PC-9 (cell line): ENCODE results near the gene MB21D2. TPM values are rescaled to one million over a fixed set of nuclear protein-coding genes. Genes with fewer than 3 reads are reported as not detected.

Source experiments
- BruUV-seq: library from RNA; stranded (reverse); fragments of 400-500 nt; replicated peaks from 2 replicates; lab custom pipeline; 2021; lab: Mats Ljungman, UMichigan
- CTCF ChIA-PET: fragments of 300-600 bp; sonication (Branson Sonifier 250); formaldehyde crosslinking; loops from one replicate; lab custom pipeline; 2022; ENCODE audit warnings: antibody characterized with exemption; lab: Charles Lee
- POLR2A ChIA-PET: fragments of 300-600 bp; sonication (Branson Sonifier 250); formaldehyde crosslinking; loops from one replicate; lab custom pipeline; 2022; ENCODE audit warnings: antibody characterized with exemption; ENCODE audit not compliant: unreplicated experiment; lab: Charles Lee
- DNase-seq, 2 experiments: peaks; one replicate each; pipeline versions ENCODE4 v3.0.0 to v3.0.0-alpha.2; 2015 to 2022; ENCODE audit warnings: mixed read lengths in 1 of 2
- H2AFZ ChIP-seq: fragments of 200-600 bp; sonication (generic); 2 replicates; pipeline ENCODE4 v1.8.1; 2017; ENCODE audit warnings: antibody characterized with exemption
- H3F3A ChIP-seq: fragments of 200-600 bp; sonication (generic); 2 replicates; pipeline ENCODE4 v1.8.1; 2017; ENCODE audit warnings: antibody characterized with exemption, mild to moderate bottlenecking, low read depth; ENCODE audit not compliant: insufficient read depth
- H3K27ac ChIP-seq: fragments of 200-600 bp; sonication (generic); 2 replicates; pipeline ENCODE4 v1.6.1; 2016; ENCODE audit warnings: mixed run types
- H3K27me3 ChIP-seq: fragments of 200-600 bp; sonication (generic); 2 replicates; pipeline ENCODE4 v1.6.1; 2016; ENCODE audit warnings: low read depth, mixed run types; ENCODE audit not compliant: insufficient read depth
- H3K36me3 ChIP-seq: fragments of 200-600 bp; sonication (generic); 2 replicates; pipeline ENCODE4 v1.6.1; 2016; ENCODE audit warnings: low read depth, mixed run types
- H3K4me1 ChIP-seq: fragments of 200-600 bp; sonication (generic); replicated peaks from 2 replicates; pipeline ENCODE4 v1.6.1; 2016; ENCODE audit warnings: mixed run types; ENCODE audit not compliant: insufficient read depth
- H3K4me2 ChIP-seq: fragments of 200-600 bp; sonication (generic); 2 replicates; pipeline ENCODE4 v1.6.1; 2017; ENCODE audit warnings: mixed run types
- H3K4me3 ChIP-seq: fragments of 200-600 bp; sonication (generic); 2 replicates; pipeline ENCODE4 v1.6.1; 2016; ENCODE audit warnings: mixed run types
- H3K79me2 ChIP-seq: fragments of 200-600 bp; sonication (generic); 2 replicates; pipeline ENCODE4 v1.6.1; 2017; ENCODE audit warnings: low read depth, mixed run types
- H3K9me2 ChIP-seq: fragments of 200-600 bp; sonication (generic); 2 replicates; pipeline ENCODE4 v1.8.1; 2017; ENCODE audit warnings: mild to moderate bottlenecking; ENCODE audit not compliant: insufficient read depth
- H3K9me3 ChIP-seq: fragments of 200-600 bp; sonication (generic); 2 replicates; pipeline ENCODE4 v1.8.1; 2016; ENCODE audit warnings: low read depth; ENCODE audit not compliant: insufficient read depth
- H4K20me1 ChIP-seq: fragments of 200-600 bp; sonication (generic); 2 replicates; pipeline ENCODE4 v1.8.1; 2017; ENCODE audit not compliant: insufficient read depth
- EZH2 ChIP-seq: fragments of 200-600 bp; sonication (generic); IDR thresholded peaks from 2 replicates; pipeline ENCODE4 v1.8.0; 2017; ENCODE audit warnings: antibody characterized with exemption, low read depth
- intact Hi-C: fragments of 100-400 bp; cut with micrococcal nuclease; formaldehyde crosslinking; loops from one replicate; pipeline ENCODE4 v1.10.0; 2022; ENCODE audit not compliant: unreplicated experiment
- total RNA-seq: library from RNA; stranded (reverse); gene quantifications from 2 replicates; pipeline ENCODE4 v1.2.3, GENCODE V29; 2021
- TF ChIP-seq, protein P1 (sequence below): fragments of 200-600 bp; sonication (generic); conservative IDR thresholded peaks from 2 replicates; pipeline ENCODE4 v1.6.1; 2017; ENCODE audit warnings: mixed run types, antibody characterized with exemption, mild to moderate bottlenecking, moderate library complexity

Gene MB21D2
- total RNA-seq, 1 experiment from 2014 or later: 5.1 TPM

DNA sequence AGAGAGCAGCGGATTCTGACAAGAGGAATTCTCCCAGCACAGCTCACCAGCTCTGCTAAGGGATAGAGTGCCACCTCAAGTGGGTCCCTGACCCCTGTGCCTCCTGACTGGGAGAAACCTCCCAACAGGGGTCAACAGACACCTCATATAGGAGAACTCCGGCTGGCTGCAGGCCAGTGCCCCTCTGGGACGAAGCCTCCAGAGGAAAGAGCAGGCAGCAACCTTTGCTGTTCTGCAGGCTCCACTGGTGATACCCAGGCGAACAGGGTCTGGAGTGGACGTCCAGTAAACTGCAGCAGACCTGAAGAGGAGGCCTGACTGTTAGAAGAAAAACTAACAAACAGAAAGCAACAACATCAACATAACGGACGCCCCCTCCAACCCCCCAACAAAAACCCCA lies 159.0 kb downstream of the MB21D2 start:
- Histone ChIP-seq H3K9me3 (no peaks in the 10 kb centered on the region), H3F3A (no peaks in the 10 kb centered on the region), H3K36me3 (no peaks in the 10 kb centered on the region), H3K9me2 (no peaks in the 10 kb centered on the region), H3K79me2 (no peaks in the 10 kb centered on the region), H3K4me1 (no peaks in the 10 kb centered on the region), H3K27ac (no peak overlapping the region), H3K4me2 (no peak overlapping the region), H3K4me3 (no peak overlapping the region), H4K20me1 (no peaks in the 10 kb centered on the region), H2AFZ (no peak overlapping the region), H3K27me3 (no peaks in the 10 kb centered on the region)
- no TSS peak for BruUV-seq
- POLR2A ChIA-PET: no interaction called here
- intact Hi-C loops: no loop called here
- peak in 1 of 2 experiments; percentile 8 for DNase-seq
- no peak for TF ChIP-seq EZH2
- TF ChIP-seq, protein P1, sequence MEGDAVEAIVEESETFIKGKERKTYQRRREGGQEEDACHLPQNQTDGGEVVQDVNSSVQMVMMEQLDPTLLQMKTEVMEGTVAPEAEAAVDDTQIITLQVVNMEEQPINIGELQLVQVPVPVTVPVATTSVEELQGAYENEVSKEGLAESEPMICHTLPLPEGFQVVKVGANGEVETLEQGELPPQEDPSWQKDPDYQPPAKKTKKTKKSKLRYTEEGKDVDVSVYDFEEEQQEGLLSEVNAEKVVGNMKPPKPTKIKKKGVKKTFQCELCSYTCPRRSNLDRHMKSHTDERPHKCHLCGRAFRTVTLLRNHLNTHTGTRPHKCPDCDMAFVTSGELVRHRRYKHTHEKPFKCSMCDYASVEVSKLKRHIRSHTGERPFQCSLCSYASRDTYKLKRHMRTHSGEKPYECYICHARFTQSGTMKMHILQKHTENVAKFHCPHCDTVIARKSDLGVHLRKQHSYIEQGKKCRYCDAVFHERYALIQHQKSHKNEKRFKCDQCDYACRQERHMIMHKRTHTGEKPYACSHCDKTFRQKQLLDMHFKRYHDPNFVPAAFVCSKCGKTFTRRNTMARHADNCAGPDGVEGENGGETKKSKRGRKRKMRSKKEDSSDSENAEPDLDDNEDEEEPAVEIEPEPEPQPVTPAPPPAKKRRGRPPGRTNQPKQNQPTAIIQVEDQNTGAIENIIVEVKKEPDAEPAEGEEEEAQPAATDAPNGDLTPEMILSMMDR: no peak
- CTCF ChIA-PET: no interaction called here

DNA sequence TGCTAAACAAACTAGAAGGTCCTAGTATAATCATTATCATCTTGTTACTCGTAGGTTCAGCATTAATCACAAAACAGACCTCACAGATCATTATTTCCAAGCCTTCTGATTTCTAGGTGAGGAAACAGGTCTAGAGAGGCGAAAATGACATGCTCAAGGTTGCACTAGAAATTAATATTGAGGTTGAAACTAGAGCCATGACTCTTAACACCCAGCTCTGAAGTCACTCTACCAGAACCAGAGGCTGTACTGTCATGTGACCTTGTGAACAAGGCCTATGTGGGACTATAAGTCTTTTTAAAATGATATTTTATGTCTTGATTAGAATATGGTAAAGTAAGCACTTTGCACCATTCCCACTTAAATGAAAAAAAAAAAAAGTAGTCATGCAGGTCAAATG lies 166.5 kb downstream of the MB21D2 start:
- no peaks in the 10 kb centered on the region for H3K36me3 ChIP-seq
- BruUV-seq: no TSS peak
- H3K4me2 ChIP-seq: no peak overlapping the region
- intact Hi-C loops: no loop called here
- H3K9me2 ChIP-seq: peaks cover 3% of the 10 kb centered on the region; the same call in 1 of the 2 replicates
- TF ChIP-seq, protein P1: no peak
- TF ChIP-seq EZH2: no peak
- no peak overlapping the region for H3K27ac ChIP-seq
- H3K79me2 ChIP-seq: no peaks in the 10 kb centered on the region
- ChIA-PET CTCF (no interaction called here), POLR2A (no interaction called here)
- no peaks in the 10 kb centered on the region for H3F3A ChIP-seq
- no peak overlapping the region for H2AFZ ChIP-seq
- no peaks in the 10 kb centered on the region for H3K4me1 ChIP-seq
- no peaks in the 10 kb centered on the region for H3K27me3 ChIP-seq
- no peaks in the 10 kb centered on the region for H3K9me3 ChIP-seq
- H3K4me3 ChIP-seq: no peak overlapping the region
- no peaks in the 10 kb centered on the region for H4K20me1 ChIP-seq
- DNase-seq: no peak

DNA sequence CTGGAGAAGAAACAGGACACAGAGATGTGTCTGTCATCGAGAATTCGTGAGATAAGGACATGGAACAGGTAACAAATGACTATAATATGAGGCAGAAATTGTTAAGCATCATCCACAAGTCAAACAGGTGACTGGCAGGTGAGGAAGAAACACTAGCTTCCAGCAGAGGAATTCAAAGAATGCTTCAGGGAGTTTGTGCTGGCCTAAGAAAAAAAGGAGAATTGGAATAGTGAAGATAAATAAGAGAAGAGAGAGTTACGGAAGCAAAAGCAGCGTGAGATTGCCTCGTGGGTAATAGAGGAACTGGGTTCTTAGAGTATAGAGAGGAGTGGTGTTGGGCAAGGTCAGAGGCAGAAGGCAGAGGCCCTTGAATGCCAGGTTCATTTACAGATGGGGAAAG lies 167.5 kb downstream of the MB21D2 start:
- H3K4me2 ChIP-seq: no peak overlapping the region
- no peaks in the 10 kb centered on the region for H3K27me3 ChIP-seq
- TF ChIP-seq EZH2: no peak
- TF ChIP-seq, protein P1: no peak
- no peak for DNase-seq
- H4K20me1 ChIP-seq: no peaks in the 10 kb centered on the region
- ChIA-PET CTCF (no interaction called here), POLR2A (no interaction called here)
- no peaks in the 10 kb centered on the region for H3K79me2 ChIP-seq
- no peaks in the 10 kb centered on the region for H3K9me3 ChIP-seq
- peaks cover 3% of the 10 kb centered on the region; the same call in 1 of the 2 replicates for H3K9me2 ChIP-seq
- intact Hi-C loops: no loop called here
- H3K27ac ChIP-seq: no peak overlapping the region
- peaks cover 4% of the 10 kb centered on the region; the same call in 1 of the 2 replicates for H3K4me1 ChIP-seq
- no peak overlapping the region for H3K4me3 ChIP-seq
- no peaks in the 10 kb centered on the region for H3F3A ChIP-seq
- no TSS peak for BruUV-seq
- H3K36me3 ChIP-seq: no peaks in the 10 kb centered on the region
- H2AFZ ChIP-seq: no peak overlapping the region
